ENCODE data around the gene TAS2R16.

Gene TAS2R16, protein sequence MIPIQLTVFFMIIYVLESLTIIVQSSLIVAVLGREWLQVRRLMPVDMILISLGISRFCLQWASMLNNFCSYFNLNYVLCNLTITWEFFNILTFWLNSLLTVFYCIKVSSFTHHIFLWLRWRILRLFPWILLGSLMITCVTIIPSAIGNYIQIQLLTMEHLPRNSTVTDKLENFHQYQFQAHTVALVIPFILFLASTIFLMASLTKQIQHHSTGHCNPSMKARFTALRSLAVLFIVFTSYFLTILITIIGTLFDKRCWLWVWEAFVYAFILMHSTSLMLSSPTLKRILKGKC

DNA sequence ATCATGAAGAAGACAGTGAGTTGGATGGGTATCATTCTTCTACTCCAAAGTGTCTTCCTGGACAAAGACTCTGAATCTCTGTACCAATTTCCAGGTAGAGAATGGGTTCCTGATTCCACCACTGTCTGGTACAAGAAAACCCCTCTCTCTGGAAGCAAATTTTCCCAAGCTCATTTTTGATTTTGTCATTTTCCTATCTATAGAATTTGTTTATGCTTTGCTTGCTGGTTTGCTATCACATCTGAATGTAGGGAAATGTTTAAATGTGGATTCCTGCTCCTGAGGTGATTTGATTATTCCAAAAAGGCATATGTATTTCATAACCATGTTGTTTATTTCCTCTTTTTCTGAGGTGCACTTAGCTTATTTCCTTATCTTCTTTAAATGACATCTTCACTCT, at the start of gene TAS2R16:
Gene TAS2R16, minus strand, starts transcription at position 101 of the 400 bp plus-strand sequence. Its CDS starts 66 bp downstream, at position 35.
- DNase-seq: no peak

DNA sequence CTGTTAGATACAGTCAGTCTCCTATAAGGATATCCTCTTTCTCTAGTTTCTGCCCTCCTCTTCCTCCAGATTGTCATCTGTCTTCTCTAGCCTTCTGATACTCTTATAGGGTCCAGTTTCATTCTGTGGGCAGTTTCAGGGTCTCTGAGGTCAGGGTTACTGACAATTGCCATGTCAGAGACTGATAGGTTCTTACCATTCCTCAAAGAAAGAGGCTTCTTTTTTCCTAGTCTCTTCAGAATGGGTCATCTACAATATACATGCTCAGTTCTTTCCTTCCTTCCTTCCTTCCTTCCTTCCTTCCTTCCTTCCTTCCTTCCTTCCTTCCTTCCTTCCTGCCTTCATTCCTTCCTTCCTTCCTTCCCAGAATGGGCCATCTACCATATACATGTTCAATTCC, 48.1 kb upstream of the TAS2R16 start:
- DNase-seq: no peak

DNA sequence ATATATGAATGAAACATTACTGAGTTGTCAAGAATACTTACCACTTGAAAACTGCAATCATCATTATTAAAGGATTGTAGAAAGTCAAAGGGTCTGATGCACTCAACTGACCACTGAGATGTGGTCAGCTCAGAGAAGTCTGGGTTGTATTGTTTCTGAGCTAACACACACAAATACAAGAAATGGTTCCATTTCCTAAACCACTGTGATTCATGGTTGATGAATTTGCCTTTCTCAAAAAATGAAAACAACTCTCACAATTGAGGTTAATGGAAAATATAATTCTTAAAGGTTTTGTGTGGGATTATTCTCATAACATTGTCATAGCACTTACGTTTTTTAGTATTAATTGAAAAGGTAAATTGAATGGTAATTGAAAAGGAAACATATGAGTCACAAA, 45.6 kb upstream of the TAS2R16 start:
- no peak for DNase-seq

DNA sequence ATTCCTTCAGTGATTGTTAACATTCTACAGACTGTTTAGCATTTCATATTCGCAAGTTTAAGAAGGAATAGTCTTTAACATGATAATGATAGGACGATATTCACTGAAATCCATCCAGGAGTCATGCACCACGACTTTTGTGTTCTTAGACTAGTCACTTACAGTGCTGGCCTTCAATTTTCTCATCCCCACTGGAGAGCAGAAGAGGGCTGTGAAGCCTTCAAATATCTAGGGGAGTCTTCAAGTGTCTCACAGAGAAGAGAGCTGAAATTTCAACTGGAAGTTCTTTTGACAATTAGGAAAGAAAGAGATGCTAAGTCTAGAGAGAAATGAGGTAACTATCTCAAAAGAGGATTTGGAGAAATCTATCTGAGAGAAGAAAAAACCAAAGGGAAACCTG, 43.8 kb upstream of the TAS2R16 start:
- no peak for DNase-seq

DNA sequence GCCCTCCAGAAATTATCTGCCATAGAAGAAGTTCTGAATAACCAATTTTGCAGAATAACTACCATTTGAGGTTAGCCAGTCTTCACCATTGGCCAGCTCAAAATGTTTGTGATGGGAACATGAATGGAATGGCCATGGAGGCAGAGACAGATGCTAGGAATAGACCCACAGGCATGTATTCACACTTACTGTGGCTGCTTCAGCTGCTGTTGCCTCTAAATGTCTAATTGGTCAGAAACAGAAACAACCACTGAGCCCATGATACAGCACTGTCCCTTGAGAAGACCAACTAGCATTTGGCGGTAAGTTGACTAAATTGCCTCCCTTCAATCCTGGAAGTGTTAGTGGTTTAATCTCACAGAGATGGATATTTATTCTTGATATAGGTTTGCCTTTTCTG, 38.6 kb upstream of the TAS2R16 start:
- DNase-seq: no peak

DNA sequence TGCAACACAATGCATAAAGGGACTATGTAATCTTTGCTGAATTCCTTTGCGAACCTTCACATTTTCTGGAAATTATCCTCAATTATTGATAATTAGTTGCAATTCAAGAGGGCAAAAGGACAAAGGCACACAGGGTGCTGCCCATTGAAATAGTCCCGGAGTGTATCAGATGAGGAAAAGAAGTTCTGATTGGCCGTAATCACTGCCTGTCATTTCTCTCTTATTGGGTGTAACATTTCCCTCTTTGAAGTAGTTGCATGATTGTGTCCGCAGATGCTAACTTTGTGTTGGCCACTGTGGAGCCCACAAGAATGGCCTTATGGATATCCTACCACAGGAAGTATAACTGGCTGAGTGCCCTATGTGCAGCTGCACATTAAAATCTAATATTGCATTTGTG, 35.1 kb upstream of the TAS2R16 start:
- DNase-seq: no peak

DNA sequence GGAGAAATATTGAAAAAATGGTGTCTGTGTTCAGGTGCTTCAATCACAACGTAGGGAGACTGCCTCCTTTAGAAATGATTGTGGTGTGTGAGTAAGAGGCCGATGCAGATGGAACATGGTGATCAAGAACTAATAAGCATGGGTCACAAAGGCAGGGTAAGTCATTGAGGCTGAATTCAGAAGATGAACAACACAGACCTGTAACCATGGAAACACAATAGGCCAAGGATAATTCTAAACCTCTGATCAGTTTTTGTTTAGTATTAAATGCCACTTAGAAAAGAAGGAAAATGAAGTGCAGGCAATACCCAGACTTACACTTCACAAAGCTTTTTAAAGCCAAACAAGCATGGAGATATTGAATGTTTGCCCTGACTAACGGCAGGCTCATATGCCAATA, 32.8 kb upstream of the TAS2R16 start:
- DNase-seq: no peak

DNA sequence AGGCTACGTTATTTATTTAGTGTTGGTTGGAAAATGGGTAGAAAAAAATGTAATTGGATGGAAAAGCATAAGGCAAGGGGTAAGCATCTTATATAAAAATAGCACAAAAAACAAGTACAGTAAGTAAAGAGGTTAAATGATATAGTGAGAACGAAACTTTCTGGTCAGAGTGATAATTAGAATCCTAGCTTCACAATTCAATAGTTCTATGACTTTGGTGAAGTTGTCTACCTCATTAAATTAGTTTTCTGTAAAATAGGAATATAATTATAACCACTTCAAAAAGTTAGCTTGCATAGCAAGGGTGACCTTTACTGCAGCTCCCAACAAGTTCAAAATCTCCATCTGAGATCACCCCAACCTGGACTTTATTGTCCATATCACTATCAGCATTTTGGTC, 30.8 kb upstream of the TAS2R16 start:
- no peak for DNase-seq

DNA sequence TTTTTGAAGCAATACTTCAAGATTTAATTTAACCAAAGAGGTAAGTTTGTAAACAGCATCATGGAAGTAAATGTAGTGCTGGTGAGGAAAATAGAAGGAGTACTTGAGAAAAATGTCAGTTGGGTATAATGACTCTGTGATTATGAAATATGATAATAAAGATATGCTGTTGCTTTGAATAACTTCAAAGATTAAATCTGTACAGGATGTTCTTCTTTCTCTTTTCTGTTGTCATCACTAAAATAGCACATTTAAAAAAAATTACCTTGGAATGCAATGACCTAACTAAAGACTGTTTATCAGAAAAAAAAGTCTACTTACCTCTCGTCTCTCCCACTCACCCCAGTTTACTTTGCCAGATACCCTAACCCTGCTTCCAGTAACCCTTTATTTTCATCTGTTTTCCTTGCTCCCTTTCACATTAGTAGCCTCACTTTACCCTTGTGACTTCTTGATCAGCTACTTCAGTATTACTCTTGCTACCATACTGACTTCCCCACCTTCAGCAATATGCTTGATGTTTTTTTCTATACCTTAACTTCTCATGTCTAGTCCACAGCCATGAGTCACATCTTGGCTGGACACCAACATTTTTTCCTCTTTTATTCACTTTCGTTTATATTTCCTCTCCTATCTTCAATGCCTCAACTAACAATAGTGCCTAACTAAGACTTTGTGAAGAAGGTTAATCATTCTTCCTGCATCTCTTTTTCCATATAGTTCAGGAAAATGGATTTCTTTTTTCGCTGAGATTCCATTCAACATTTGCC, 29.7 kb upstream of the TAS2R16 start:
- DNase-seq: no peak

DNA sequence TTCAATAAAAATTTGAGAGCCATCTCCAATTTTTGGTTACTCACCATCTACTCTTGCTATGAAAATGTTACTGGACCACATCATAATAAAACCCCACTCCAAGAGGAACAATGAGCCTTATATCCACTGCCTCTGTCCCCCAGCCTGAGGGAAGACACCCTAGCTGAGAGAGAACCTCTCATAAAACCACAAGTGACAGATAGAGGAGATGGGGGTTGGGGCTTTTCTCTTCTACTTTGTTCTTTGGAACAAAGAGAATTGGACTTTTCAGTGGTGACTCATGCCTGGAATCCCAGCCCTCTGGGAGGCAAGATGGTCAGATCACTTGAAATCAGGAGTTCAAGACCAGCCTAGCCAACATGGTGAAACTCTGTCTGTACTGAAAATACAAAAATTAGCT, 27.6 kb upstream of the TAS2R16 start:
- no peak for DNase-seq

DNA sequence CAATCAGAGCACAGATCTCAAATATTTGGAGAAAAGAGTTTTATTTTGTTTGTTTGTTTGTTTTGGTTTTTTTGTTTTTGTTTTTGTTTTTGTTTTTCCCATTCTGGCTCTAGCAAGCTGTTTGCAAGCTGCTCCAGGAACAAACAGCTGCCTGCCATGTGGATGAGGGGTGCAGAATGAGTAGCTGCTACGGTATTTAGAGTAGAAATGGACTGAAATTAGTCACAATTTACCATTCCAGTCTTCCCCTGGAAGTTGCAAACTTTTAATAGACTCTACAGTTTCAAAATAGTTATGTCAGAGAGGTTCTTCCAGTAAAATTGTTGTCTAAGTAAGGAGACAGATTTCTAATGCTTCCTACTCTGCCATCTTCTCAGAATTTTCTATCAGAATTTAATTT, 27.1 kb upstream of the TAS2R16 start:
- DNase-seq: no peak

DNA sequence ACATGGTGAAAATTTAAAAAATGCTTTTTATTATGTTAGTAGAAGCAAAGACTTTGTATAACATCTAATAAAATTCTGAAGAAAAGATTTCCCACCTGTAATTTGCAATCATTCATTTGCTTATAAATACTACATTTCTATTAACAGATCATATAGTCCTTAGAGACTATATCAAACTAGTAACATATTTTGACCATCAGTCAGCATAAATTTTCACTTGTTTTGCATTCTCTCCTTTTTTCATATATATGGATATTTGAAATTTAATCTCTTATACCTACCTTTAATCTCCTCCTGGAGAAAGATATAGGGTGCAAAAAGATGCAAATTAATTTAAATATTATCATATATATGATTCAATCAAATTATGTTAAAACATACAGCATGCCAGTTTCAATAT, 16.9 kb upstream of the TAS2R16 start:
- DNase-seq: no peak

DNA sequence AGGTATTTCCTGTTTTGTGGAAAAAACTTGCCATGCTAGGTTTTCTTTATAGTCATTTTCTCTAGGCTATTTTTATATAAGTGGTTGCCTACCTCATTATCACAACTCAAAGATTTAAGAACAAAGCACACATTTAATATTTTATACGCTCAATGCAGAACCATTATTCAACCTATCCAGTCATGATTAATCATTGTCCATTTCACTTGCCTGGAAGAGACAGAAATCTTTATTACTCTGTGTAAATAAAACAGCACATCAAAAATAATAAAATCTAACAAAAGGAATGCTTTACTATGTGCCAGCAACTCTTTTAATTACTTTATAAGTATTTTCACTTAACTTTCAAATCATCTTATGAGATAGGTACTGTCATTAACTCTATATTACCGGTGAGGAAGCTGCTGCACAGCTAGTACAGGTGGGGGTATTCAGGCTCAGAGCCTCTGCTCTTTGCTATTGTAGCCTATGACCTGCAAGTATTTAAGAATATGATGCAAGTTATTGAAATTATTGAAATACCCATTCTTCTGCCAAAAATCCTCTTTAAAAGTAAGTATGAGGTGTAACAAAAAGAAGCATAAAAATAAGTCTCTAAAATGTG, 16.4 kb upstream of the TAS2R16 start:
- DNase-seq: no peak

DNA sequence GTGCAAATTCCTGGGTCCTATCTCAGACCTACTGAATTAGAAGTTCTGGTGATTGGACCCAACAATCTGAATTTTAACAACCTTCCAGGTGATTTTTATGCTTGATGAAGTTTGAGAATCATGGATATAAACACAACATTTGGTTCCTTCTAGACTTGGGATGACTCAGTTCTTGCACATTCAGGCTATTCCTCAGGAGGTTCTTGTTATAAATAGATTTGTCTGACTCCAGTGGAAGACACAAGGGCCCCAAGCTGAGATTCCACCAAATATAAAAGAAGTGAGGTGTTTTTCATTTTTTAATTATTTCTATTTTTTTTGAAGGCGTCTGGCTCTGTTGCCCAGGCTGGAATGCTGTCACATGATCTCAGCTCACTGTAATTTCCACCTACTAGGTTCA, 9.4 kb upstream of the TAS2R16 start:
- DNase-seq: no peak

DNA sequence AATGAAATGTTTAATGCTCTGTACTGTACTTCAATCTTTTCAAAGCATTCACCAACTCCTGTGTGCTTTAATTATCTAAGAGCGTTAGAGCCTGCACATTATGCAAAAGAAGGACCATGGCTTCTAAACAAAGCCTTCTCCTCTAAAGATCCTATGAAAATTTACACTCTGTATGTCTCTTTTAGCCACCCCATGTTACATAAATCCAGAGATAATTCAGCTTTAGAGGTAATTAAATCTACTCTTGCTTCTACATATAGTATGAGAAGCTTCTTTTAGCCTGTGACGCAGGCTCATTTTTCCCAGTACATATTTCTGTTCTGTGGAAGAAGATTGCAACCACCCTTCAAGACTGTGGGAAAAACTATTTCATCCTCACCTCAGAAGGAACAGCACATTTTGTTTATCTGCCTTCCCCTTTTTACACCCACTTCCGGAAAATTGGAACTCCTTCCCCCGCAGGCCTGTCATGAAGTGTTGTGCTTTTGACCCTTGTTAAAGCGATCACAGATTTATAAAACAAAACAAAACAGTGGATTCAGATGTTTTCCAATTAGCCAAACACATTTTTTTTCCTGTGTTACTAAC, 8.1 kb upstream of the TAS2R16 start:
- no peak for DNase-seq

DNA sequence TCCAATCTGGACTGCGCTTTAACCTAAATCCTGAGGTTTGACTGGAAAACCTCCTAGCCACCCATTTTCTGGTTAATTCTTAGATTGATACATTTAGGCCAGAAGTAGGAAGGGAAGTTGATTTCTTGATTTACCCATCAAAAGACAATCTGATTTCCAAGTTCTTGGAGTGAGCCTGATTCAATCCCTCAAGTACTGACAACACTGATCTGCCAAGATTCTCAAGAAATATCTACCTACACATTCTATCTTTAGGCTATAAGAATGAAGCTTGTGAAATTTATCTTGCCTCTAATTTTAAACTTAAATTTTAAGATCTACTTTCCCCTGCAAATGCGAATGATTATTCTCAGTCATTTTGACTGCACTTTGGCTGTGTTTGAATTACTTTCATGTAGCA, 5.9 kb downstream of the TAS2R16 start:
- DNase-seq: no peak

DNA sequence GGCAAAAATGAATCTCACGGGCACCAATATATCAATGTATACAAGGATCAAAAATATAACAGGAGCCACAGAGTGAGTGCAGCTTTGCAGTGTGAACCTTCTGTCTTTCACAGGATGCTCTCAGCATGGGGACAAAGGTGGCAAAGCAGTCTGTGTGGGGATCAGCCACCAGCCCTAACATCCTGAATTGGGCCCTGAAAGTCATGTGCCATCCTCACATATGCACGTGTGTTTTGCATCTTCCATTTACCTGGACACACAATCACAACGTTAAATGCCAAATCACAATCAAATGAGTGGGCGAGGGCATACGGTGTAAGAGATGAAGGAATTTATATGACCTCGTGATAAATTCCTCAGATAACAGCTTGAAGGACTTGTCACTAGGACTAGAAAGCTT, 6.5 kb downstream of the TAS2R16 start:
- no peak for DNase-seq

DNA sequence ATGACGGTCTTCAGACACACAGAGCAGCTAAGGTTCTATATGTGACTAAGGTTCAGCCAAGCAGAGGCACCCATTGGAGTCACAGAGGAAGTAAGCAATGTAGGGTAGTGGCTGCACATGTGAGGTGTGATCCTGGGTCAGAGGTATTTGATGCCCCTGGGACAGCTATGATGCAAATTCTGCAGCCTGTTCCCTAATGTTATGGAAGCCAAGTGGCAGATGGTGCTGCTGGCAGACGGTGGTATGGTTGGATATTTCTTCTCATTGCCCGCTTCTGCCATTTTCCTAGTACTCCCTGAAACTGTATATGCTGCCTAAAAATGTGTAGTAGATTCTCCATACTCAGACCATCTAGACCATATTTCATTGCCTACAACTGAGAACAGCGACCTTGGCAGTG, 7.2 kb downstream of the TAS2R16 start:
- DNase-seq: no peak

DNA sequence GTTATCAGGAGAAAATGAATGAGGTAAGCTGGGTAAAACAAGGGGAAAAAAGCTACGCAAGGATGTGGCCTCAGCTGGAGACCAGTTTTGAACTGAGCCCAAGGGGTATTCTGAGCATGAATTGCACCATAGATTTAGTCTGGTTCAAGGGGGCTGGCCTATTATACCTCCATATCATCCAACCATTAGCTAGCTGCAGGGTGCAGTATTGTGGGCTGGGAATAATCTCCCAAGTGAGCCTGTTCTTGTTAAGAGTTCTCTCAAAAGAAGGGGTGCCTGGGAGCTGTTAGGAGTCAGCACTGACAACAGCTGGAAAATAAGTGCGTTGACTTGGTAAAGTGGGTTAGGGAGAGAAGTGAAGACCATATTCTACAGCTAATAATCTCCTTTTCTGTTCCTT, 8.0 kb downstream of the TAS2R16 start:
- no peak for DNase-seq

DNA sequence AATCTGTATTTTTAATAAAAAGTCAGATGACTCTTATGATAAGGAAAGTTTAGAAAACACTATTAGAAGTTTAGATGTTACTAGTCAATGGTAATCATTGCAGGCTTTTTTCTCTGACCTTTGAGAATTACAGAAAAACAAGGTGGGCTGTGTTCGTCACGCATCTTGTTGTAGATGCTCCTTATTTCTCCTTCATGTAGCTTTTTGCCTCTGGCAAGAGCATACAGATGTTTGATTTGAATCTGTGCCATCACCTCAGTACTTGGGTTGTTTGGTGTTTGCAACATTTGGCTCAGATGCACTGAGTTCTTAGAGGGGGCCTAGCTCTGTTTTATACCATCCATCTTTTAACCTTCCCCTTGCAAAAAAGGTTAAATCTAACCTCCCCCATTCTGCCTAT, 11.5 kb downstream of the TAS2R16 start:
- no peak for DNase-seq

DNA sequence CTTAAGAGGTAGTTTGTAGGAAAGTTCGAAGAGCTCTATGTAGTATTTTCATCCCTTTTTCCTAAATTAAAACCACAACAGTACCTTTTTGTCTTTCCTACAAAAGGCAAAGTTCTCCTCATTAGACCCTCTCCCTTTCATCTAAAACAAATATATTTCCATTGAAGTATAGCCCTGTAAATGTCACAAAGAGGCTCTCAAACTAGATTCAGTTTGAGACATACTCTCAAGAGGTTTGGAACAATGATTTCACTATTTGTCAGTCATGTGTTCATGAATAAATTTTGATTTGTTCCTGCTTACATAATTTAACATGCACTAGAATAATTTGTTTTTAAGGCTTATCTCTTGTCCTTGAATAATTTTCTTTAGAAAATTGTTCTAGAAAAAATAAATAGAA, 12.2 kb downstream of the TAS2R16 start:
- no peak for DNase-seq

DNA sequence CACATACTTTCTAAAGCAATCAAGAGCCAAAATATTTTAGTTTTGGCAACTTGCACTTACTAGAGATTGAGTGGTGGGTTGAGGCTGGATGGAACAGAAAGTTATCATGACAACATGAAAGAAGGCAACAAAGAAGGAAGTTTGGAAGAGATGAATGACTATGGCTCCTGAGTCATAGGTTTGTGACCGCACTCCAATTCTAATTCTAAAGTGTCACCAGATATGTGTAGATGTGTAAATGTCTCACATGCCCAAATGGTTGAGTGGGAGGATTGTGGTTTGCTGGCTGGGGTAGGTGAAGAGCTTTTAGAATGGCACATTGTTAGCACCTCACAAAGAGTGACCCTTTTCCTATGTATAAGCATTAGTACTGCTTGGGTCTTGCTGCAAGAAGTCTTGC, 20.2 kb downstream of the TAS2R16 start:
- DNase-seq: no peak

DNA sequence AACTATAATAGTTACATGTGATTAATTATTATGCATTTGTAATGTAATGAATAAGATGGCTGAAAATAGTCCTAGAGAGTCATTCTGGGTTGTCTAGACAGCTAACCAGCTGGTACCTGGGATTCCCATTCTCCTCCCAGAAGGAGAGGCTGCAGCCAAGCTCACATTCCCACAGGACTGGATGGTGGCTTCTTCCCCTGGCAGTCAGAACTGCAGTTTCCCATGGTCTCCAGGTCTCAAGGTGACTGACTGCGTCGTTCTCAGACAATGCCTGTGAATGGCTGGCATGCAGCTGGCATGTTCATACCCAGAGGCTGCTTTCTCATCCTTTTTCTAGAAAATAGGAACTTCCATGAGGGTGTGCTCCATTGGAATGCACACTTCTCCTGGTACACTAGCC, 21.3 kb downstream of the TAS2R16 start:
- DNase-seq: no peak

DNA sequence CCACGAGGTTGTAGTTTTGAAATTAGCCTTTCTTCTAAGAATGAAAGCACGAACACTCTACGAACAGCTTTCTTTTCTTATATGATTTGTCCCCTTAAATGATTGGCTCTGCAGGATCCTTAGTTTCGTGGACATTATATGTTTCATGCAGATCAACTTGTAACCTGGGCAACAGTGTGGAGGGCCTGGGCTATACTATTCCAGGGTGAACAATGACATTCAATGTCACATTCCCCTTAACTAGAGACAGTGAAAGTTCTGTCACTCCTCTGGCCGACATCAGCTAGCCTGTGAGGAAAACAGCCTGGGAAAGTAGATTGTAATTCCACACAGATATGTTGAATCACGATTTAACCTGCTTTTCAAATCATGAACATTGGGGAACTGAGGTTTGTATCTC, 23.4 kb downstream of the TAS2R16 start:
- DNase-seq: no peak

All from NCI-H526 treated with DMSO at 0.1 percent for 48 hours (cell line).